Osteoblast (primary cell): Measurements from ENCODE around the gene SLC1A4. TPM values are rescaled to one million over a fixed set of nuclear protein-coding genes. Genes with fewer than 3 reads are reported as not detected.

Experiments
- DNase-seq: peaks from one replicate; pipeline ENCODE4 v3.0.0; 2011; ENCODE audit warnings: low spot score, mixed read lengths; ENCODE audit not compliant: insufficient read length; ENCODE audit errors: missing footprints
- H2AFZ ChIP-seq: 2 replicates; pipeline ENCODE4 v1.6.0; 2011; ENCODE audit warnings: mild to moderate bottlenecking, low read length
- H3K27ac ChIP-seq: 2 replicates; pipeline ENCODE4 v1.5.1; 2011; ENCODE audit warnings: mild to moderate bottlenecking, low read depth, low read length, moderate library complexity
- H3K27me3 ChIP-seq: 2 replicates; pipeline ENCODE4 v1.6.0; 2012; ENCODE audit warnings: mild to moderate bottlenecking, control low read depth, inconsistent platforms, low read length, moderate library complexity; ENCODE audit not compliant: insufficient read depth
- H3K36me3 ChIP-seq: 2 replicates; pipeline ENCODE4 v1.5.1; 2011; ENCODE audit warnings: mild to moderate bottlenecking, low read length, control low read depth, moderate library complexity; ENCODE audit not compliant: insufficient read depth
- H3K4me1 ChIP-seq: 2 replicates; pipeline ENCODE4 v1.5.1; 2011; ENCODE audit warnings: mild to moderate bottlenecking, low read length, control low read depth, moderate library complexity; ENCODE audit not compliant: insufficient read depth
- H3K4me2 ChIP-seq: 2 replicates; pipeline ENCODE4 v1.6.0; 2011; ENCODE audit warnings: mild to moderate bottlenecking, low read length; ENCODE audit not compliant: insufficient read depth
- H3K4me3 ChIP-seq: fragments of 200-600 bp; sonication (generic); 3 replicates; pipeline ENCODE4 v1.5.1; 2012; ENCODE audit warnings: mild to moderate bottlenecking, low read length, inconsistent platforms; ENCODE audit not compliant: insufficient read depth
- H3K79me2 ChIP-seq: 2 replicates; pipeline ENCODE4 v1.6.0; 2012; ENCODE audit warnings: mild to moderate bottlenecking, low read length, control low read depth, inconsistent platforms; ENCODE audit not compliant: insufficient read depth
- H3K9me3 ChIP-seq: 2 replicates; pipeline ENCODE4 v1.5.1; 2011; ENCODE audit warnings: low read depth, low read length, control low read depth
- H4K20me1 ChIP-seq: 2 replicates; pipeline ENCODE4 v1.6.0; 2012; ENCODE audit warnings: mild to moderate bottlenecking, low read length, control low read depth; ENCODE audit not compliant: insufficient read depth
- CTCF ChIP-seq: IDR thresholded peaks from 2 replicates; pipeline ENCODE4 v1.5.1; 2011; ENCODE audit warnings: mild to moderate bottlenecking, low read depth, low read length, moderate library complexity; ENCODE audit errors: extremely low read depth
- total RNA-seq: library from RNA; depleted of rRNA; stranded (reverse); fragments of >200 nt; gene quantifications from 2 replicates; pipeline ENCODE4 v1.2.3, GENCODE V29; 2012

SLC1A4 gene
- total RNA-seq, 1 donor: 49.2 TPM

- Histone ChIP-seq H3K4me2 (no peak overlapping the region), H3K27me3 (no peaks in the 10 kb centered on the region)
Measured at GRCh38 chr2:64947885-64948284, 41.3 kb upstream of the SLC1A4 start.

GRCh38 chr2:64950226-64951160 lies 38.7 kb upstream of the SLC1A4 start:
- Histone ChIP-seq H2AFZ (no peak overlapping the region), H3K27ac (no peak overlapping the region), H3K79me2 (no peaks in the 10 kb centered on the region), H4K20me1 (no peaks in the 10 kb centered on the region), H3K4me2 (no peak overlapping the region), H3K27me3 (no peaks in the 10 kb centered on the region), H3K36me3 (no peaks in the 10 kb centered on the region), H3K4me3 (no peak overlapping the region), H3K4me1 (peaks cover 3% of the 10 kb centered on the region), H3K9me3 (no peaks in the 10 kb centered on the region)
- no peak for TF ChIP-seq CTCF
- DNase-seq: no peak

More at GRCh38 chr2:64947885-64948284, 41.3 kb upstream of the SLC1A4 start:
- Histone ChIP-seq H2AFZ (no peak overlapping the region), H3K4me1 (peaks cover 7% of the 10 kb centered on the region), H3K36me3 (no peaks in the 10 kb centered on the region), H3K79me2 (no peaks in the 10 kb centered on the region), H3K9me3 (no peaks in the 10 kb centered on the region), H3K27ac (no peak overlapping the region), H3K4me3 (no peak overlapping the region), H4K20me1 (no peaks in the 10 kb centered on the region)
- no peak for TF ChIP-seq CTCF
- no peak for DNase-seq

- Histone ChIP-seq H3K79me2 (no peaks in the 10 kb centered on the region), H3K9me3 (no peaks in the 10 kb centered on the region), H3K27ac (no peak overlapping the region), H3K4me1 (peaks cover 3% of the 10 kb centered on the region), H3K36me3 (no peaks in the 10 kb centered on the region), H3K4me3 (no peak overlapping the region), H4K20me1 (no peaks in the 10 kb centered on the region), H3K27me3 (no peaks in the 10 kb centered on the region), H3K4me2 (no peak overlapping the region), H2AFZ (no peak overlapping the region)
- DNase-seq: no peak
- no peak for TF ChIP-seq CTCF
Measured at GRCh38 chr2:64951306-64951953, 37.8 kb upstream of the SLC1A4 start.

GRCh38 chr2:64952096-64952495 lies 37.1 kb upstream of the SLC1A4 start:
- H3K27me3 ChIP-seq: no peaks in the 10 kb centered on the region
- DNase-seq: no peak
- H3K4me1 ChIP-seq: peaks cover 3% of the 10 kb centered on the region
- no peak overlapping the region for H3K27ac ChIP-seq
- no peak for TF ChIP-seq CTCF
- no peak overlapping the region for H2AFZ ChIP-seq
- H3K4me3 ChIP-seq: no peak overlapping the region
- H4K20me1 ChIP-seq: no peaks in the 10 kb centered on the region
- no peaks in the 10 kb centered on the region for H3K9me3 ChIP-seq
- H3K36me3 ChIP-seq: no peaks in the 10 kb centered on the region
- H3K79me2 ChIP-seq: no peaks in the 10 kb centered on the region
- H3K4me2 ChIP-seq: no peak overlapping the region
